Measurements from ENCODE around the gene TMEM45A. TPM values are rescaled to one million over a fixed set of nuclear protein-coding genes. Genes with fewer than 3 reads are reported as not detected.
A peak's percentile ranks its signal among the peaks of the same experiment; 100 is the strongest.

TMEM45A gene
- total RNA-seq, 1 experiment from 2014 or later, result 0.13 TPM

GRCh38 chr3:100613721-100614390, 121.4 kb downstream of the TMEM45A start:
- DNase-seq (ENCODE audit: low spot score), result peak; percentile 33

DNA sequence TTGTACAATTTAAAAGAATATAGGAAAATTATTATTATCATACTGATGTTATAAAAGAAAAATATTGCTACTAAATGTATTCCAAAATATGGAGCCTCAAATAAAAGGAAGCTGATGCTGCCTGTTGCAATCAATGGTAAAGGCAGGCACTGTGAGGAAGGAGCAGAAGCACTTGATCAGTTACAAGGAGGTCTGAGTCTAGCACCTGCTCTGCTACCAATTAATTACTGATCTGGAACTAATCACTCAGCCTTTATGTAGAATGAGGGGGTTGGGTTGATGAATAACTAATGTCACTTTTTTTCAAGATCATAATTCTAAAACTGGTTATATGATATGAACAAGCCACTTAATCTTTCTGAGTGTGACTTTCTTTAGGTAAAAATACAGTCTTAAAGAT, 122.5 kb downstream of the TMEM45A start:
- DNase-seq (ENCODE audit: low spot score), result no peak

GRCh38 chr3:100615684-100616083, 123.3 kb downstream of the TMEM45A start:
- DNase-seq (ENCODE audit: low spot score), result no peak

DNA sequence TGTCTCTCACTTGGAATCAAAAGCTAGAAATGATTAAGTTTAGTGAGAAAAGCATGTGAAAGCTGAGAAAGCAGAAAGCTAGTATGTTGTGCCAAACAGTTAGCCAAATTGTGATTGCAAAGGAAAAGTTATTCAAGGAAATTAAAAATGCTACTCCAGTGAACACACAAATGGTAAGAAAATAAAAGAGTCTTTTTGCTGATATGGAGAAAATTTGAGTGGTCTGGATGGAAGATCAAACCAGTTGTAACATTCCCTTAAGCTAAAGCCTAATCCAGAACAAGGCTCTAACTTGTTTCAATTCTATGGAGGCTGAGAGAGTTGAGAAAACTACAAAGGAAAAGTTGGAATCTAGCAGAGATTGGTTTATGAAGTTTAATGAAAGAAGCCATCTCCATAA, 128.8 kb downstream of the TMEM45A start:
- no peak for DNase-seq (ENCODE audit: low spot score)

Other genes starting within 250 kb of the TMEM45A start
- gene TBC1D23, start 231.6 kb upstream of the TMEM45A start, total RNA-seq (2014; rRNA removed; shearing (Covaris generic)), result 9.4 and 10.6 TPM in 2 replicates
- 22.0 and 27.0 TPM in 2 replicates for gene NIT2, start 157.9 kb upstream of the TMEM45A start, total RNA-seq (2014; rRNA removed; shearing (Covaris generic))
- 43.7 and 49.3 TPM in 2 replicates for gene TOMM70, start 91.5 kb upstream of the TMEM45A start, total RNA-seq (2014; rRNA removed; shearing (Covaris generic))
- gene LNP1, start 91.1 kb upstream of the TMEM45A start, total RNA-seq (2014; rRNA removed; shearing (Covaris generic)), result 0.81 and 1.9 TPM in 2 replicates
- gene ADGRG7, start 117.0 kb downstream of the TMEM45A start, total RNA-seq (2014; rRNA removed; shearing (Covaris generic)), result 0.08 and 0.13 TPM in 2 replicates
- gene TFG, start 216.9 kb downstream of the TMEM45A start, total RNA-seq (2014; rRNA removed; shearing (Covaris generic)), result 60.9 and 68.2 TPM in 2 replicates

Measured in HT-29 (cell line).